Measurements from ENCODE around the gene IBA57. TPM values are rescaled to one million over a fixed set of nuclear protein-coding genes. Genes with fewer than 3 reads are reported as not detected.

Gene IBA57
- total and polyA plus RNA-seq, 4 donors, result 0.95 to 11.1 (median 4.8) TPM

DNA sequence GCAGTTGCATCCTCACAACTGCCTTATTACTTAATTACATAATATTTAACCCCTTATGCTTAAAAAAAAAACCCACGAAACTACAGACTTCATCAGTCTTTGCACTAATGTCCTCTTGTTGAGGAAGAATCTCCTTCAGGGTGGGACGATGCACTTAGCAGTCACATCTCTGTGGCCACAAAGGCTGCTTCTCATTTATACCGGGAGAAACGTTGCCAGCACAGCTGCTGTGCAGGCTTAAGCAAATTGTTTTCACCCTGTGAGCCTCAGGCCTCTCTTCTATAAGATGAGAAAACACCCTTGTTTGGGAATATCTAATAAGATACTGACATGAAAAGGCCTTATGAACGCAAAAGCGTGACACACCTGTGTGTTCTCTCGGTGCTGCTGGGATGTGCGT is 39.4 kb downstream of the IBA57 start:
- intact Hi-C loops (cut with DNase I), result no loop called here
- no peaks in the 10 kb centered on the region for H3K36me3 ChIP-seq (ENCODE audit: control insufficient read depth in 1 of 2, insufficient read depth in 2 of 2, low read length in 1 of 2)
- H3K9me3 ChIP-seq (ENCODE audit: control insufficient read depth, low read length), result no peaks in the 10 kb centered on the region
- H3K27me3 ChIP-seq (ENCODE audit: control insufficient read depth in 1 of 2, insufficient read depth in 2 of 2, low read length in 1 of 2), result no peaks in the 10 kb centered on the region
- H3K27ac ChIP-seq (ENCODE audit: low read depth in 1 of 2, low read length in 2 of 2), result no peak overlapping the region
- DNase-seq, result no peak
- no peak for ATAC-seq (ENCODE audit: low FRiP score)
- no peak overlapping the region for H3K4me3 ChIP-seq (ENCODE audit: low read length in 2 of 2)
- 71 to 78% methylated on average over 8 of the region's 8 CpGs for WGBS, 2 donors
- H3K4me1 ChIP-seq (ENCODE audit: control insufficient read depth in 1 of 2, insufficient read depth in 2 of 2, low read length in 2 of 2), result no peaks in the 10 kb centered on the region

DNA sequence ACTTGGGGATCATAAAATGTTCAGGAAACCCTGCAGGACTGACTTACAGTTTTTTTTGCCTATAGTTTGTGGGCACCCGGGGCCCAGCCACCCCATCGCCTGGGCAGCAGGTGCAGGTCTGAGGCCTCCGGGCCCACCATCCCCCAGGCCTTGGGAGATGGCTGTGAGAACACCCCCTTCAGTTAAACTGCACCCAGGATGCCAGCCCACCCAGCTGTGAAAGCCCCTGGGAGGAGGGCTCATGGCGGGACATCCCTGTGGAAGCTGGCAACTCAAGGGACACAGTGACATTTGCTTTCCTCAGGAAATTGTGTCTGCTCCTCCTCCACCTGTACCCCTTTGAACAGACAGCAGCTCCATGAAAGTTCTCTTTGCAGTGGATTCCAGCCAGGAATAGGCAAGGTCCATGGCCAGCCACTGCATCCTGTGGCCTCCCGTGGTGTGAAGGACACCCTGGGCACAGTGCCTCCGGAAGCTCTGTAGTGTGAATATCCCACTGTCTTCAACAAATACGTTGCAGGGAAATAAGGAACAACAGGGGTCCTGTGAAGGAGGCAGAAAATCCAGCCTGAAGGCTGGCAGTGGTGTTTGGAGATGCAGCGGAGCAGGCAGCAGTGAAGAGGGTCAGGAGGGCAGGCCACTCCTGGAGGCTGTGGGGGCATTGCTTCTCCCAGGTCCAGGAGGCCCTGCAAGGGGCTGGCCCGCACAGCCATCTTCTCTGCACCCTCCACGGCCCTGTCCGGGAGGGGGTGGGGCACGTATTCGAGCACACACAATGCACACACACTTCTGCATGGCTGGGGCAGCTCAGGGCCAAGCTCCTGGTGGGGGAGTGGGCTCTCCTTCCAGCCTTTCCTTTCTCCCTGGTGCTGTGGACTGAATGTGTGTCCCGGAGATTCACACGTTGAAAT is 40.2 kb downstream of the IBA57 start:
- peak in 1 of 2 donors; percentile 53 for DNase-seq
- intact Hi-C loops (cut with DNase I), result no loop called here
- no peak overlapping the region for H3K27ac ChIP-seq (ENCODE audit: low read depth in 1 of 2, low read length in 2 of 2)

DNA sequence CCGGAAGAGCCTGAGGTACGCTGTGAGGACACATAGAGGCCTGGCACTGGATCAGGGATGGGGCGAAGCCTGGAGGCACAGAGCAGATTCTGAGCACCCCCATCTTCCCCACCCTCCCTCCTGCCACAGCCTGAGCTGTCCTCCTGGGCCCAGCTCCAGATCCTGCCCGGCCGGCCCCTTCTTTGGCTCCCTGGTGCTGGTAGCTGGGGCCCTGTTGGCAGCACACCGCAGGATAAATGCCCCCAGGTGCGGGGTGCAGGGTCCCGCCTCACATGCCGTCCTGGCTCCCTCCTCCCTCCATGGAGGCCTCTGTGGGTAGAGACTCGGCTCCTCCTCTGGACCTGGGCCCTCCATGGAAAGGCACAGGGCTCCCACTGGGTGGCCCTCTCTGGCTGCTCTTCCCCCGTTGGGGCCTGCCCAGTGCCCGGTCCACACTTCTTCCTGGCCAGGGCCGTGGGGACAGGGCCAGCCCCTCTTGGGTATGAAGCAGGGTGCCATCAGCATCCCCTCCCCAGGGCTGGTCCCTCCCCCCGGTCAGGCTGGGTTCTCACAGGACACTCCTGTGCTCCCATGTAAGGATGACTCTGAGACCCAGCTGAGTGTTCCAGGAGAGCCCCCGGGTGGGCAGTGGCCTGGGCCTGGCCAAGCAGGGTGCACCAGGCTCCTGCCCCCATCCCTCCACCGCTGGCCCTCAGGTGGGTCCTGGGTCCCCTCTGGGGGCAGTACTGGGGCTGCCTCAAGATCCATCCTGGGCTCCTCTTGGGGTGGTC is 41.2 kb downstream of the IBA57 start:
- DNase-seq (peak in 1 of 2 donors; percentile 74), ATAC-seq (ENCODE audit: low FRiP score) (peak; percentile 30)
- H3K4me3 ChIP-seq (ENCODE audit: low read length in 2 of 2), result no peak overlapping the region
- H3K4me1 ChIP-seq (ENCODE audit: control insufficient read depth in 1 of 2, insufficient read depth in 2 of 2, low read length in 2 of 2), result no peaks in the 10 kb centered on the region
- no peaks in the 10 kb centered on the region for H3K9me3 ChIP-seq (ENCODE audit: control insufficient read depth, low read length)
- H3K36me3 ChIP-seq (ENCODE audit: control insufficient read depth in 1 of 2, insufficient read depth in 2 of 2, low read length in 1 of 2), result no peaks in the 10 kb centered on the region
- no peaks in the 10 kb centered on the region for H3K27me3 ChIP-seq (ENCODE audit: control insufficient read depth in 1 of 2, insufficient read depth in 2 of 2, low read length in 1 of 2)
- no peak overlapping the region for H3K27ac ChIP-seq (ENCODE audit: low read depth in 1 of 2, low read length in 2 of 2)
- intact Hi-C loops (cut with DNase I), result no loop called here
- WGBS, 2 donors, result 54 to 63% methylated on average over 14 to 16 of the region's 16 CpGs

More for the DNA sequence above, 40.2 kb downstream of the IBA57 start:
- WGBS, 2 donors, result 49 to 62% methylated on average over 15 of the region's 15 CpGs
- H3K4me3 ChIP-seq (ENCODE audit: low read length in 2 of 2), result no peak overlapping the region
- no peaks in the 10 kb centered on the region for H3K4me1 ChIP-seq (ENCODE audit: control insufficient read depth in 1 of 2, insufficient read depth in 2 of 2, low read length in 2 of 2)
- ATAC-seq (ENCODE audit: low FRiP score), result no peak
- H3K27me3 ChIP-seq (ENCODE audit: control insufficient read depth in 1 of 2, insufficient read depth in 2 of 2, low read length in 1 of 2), result no peaks in the 10 kb centered on the region
- H3K9me3 ChIP-seq (ENCODE audit: control insufficient read depth, low read length), result no peaks in the 10 kb centered on the region
- no peaks in the 10 kb centered on the region for H3K36me3 ChIP-seq (ENCODE audit: control insufficient read depth in 1 of 2, insufficient read depth in 2 of 2, low read length in 1 of 2)

DNA sequence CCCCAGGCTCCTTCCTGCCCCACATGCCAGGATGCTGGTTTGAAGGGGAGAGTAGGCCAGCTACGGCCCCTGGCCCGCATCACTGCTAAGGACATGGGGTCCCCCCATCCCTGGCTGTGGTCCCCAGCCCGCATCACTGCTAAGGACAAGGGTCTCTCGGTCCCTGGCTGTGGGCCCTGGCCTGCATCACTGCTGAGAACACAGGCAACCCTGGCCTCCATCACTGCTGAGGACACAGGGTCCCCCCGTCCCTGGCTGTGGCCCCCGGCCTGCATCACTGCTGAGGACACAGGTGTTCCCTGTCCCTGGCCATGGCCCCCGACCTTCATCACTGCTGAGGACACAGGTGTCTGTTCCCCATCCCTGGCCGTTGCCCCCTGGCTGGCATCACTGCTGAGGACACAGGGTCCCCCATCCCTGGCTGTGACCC is 41.8 kb downstream of the IBA57 start:
- no peaks in the 10 kb centered on the region for H3K27me3 ChIP-seq (ENCODE audit: control insufficient read depth in 1 of 2, insufficient read depth in 2 of 2, low read length in 1 of 2)
- no peaks in the 10 kb centered on the region for H3K36me3 ChIP-seq (ENCODE audit: control insufficient read depth in 1 of 2, insufficient read depth in 2 of 2, low read length in 1 of 2)
- H3K9me3 ChIP-seq (ENCODE audit: control insufficient read depth, low read length), result no peaks in the 10 kb centered on the region
- ATAC-seq (ENCODE audit: low FRiP score), result no peak
- intact Hi-C loops (cut with DNase I), result no loop called here
- H3K27ac ChIP-seq (ENCODE audit: low read depth in 1 of 2, low read length in 2 of 2), result no peak overlapping the region
- no peaks in the 10 kb centered on the region for H3K4me1 ChIP-seq (ENCODE audit: control insufficient read depth in 1 of 2, insufficient read depth in 2 of 2, low read length in 2 of 2)
- 85 to 89% methylated on average over 8 of the region's 8 CpGs for WGBS, 2 donors
- no peak overlapping the region for H3K4me3 ChIP-seq (ENCODE audit: low read length in 2 of 2)
- DNase-seq, result peak in 1 of 2 donors; percentile 72

DNA sequence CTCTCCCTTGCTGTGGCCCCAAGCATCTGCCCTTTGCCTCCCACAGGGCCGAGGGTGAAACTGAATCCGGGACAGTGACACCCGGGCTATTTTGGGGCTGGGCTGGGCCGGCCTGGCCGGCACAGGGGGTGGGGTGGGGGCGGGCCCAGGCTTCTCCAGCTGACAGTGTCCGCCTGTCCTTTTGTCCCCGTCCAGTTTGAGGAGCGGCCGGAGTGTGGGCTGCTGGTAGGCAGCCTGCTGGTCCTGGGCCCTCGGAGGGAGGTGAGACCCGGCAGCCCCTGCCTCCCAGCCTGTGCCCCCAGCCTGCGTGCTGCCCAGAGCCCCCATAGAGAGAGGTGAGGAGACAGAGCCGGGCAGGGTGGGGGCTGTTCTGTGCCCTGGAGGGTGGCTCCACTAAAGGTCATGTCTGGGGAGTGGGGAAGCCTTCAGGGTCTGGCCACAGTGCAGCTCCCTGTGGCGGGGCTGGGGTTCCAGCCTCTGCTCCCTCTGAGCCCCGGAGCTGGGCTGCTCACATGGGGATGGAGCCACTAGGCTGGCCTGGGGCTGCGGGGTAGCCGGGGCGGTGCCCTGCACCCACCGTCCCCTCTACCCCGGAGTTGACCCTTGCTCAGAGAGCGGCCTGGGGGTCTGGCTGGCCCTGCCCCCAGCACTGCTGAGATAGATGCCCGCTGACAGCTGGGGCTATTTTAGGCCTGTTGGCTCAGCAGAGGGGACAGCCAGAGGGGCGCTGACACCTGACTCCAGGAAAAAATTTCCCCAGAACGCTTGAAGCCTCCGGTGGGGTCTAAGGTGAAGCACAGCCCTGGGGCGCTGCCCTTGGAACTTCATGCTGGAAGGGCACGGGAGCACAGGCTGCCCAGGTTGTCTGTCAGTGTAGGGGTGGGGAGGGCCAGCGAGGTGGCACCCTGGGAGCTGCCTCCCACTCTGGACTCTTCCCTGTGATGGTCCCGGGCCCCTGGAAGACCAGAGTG is 42.5 kb downstream of the IBA57 start, which contains the start of gene OBSCN:
Gene OBSCN (plus strand): TSS at position 194 of the 971 bp plus-strand sequence. CDS start 3,740 bp downstream, outside the sequence.
- Histone ChIP-seq H3K27me3 (ENCODE audit: control insufficient read depth in 1 of 2, insufficient read depth in 2 of 2, low read length in 1 of 2) (no peaks in the 10 kb centered on the region), H3K27ac (ENCODE audit: low read depth in 1 of 2, low read length in 2 of 2) (no peak within 1 kb of the TSS), H3K4me1 (ENCODE audit: control insufficient read depth in 1 of 2, insufficient read depth in 2 of 2, low read length in 2 of 2) (no peaks in the 10 kb centered on the region), H3K36me3 (ENCODE audit: control insufficient read depth in 1 of 2, insufficient read depth in 2 of 2, low read length in 1 of 2) (no peaks in the 10 kb centered on the region), H3K4me3 (ENCODE audit: low read length in 2 of 2) (no peak within 1 kb of the TSS), H3K9me3 (ENCODE audit: control insufficient read depth, low read length) (no peaks in the 10 kb centered on the region)
- 37 to 43% methylated on average over 30 of the region's 30 CpGs for WGBS, 2 donors
- DNase-seq, result peak in 1 of 2 donors; percentile 72
- intact Hi-C loops (cut with DNase I), result no loop called here
- ATAC-seq (ENCODE audit: low FRiP score), result no peak

DNA sequence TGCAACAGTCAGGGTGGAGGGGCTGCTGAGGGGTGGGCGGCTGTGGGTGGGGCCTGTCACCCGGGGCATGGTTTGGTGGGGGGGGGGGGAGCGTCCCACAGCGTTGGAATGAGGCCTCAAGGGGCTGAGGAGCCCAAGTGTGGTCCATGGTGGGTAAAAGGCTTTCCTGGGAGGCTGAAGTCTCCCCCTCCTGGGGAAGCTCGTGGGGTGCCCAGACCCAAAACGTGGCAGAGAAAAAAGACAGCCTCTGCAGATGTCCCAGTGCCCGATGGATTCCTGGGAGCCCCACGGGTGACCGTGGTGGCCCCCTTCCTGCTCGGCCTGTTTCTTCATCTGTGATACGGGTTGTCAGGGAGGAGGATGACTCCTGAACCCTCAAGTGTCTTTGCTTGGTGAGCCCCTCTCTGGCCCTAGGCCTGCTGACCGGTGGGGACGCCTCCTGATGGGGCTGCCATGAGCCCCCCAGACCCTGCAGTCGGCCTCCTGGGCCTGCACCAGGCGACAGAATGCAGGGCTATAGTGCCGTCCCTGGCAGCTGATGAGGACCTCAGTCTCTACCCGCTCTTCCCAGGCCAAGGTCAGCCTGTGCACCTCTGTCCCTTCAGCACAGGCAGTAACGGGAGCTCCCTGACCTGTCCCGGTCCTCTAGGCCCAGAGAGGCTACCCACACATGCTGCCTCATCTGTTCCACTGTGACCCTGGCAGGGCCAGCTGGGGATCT is 43.4 kb downstream of the IBA57 start:
- intact Hi-C loops (cut with DNase I), result no loop called here
- H3K4me1 ChIP-seq (ENCODE audit: control insufficient read depth in 1 of 2, insufficient read depth in 2 of 2, low read length in 2 of 2), result no peaks in the 10 kb centered on the region
- H3K27ac ChIP-seq (ENCODE audit: low read depth in 1 of 2, low read length in 2 of 2), result no peak overlapping the region
- ATAC-seq (ENCODE audit: low FRiP score), result no peak
- WGBS, 2 donors, result 71 to 78% methylated on average over 17 to 19 of the region's 19 CpGs
- DNase-seq, result peak in 1 of 2 donors; percentile 58
- H3K27me3 ChIP-seq (ENCODE audit: control insufficient read depth in 1 of 2, insufficient read depth in 2 of 2, low read length in 1 of 2), result no peaks in the 10 kb centered on the region
- no peaks in the 10 kb centered on the region for H3K36me3 ChIP-seq (ENCODE audit: control insufficient read depth in 1 of 2, insufficient read depth in 2 of 2, low read length in 1 of 2)
- H3K4me3 ChIP-seq (ENCODE audit: low read length in 2 of 2), result no peak overlapping the region
- H3K9me3 ChIP-seq (ENCODE audit: control insufficient read depth, low read length), result no peaks in the 10 kb centered on the region

DNA sequence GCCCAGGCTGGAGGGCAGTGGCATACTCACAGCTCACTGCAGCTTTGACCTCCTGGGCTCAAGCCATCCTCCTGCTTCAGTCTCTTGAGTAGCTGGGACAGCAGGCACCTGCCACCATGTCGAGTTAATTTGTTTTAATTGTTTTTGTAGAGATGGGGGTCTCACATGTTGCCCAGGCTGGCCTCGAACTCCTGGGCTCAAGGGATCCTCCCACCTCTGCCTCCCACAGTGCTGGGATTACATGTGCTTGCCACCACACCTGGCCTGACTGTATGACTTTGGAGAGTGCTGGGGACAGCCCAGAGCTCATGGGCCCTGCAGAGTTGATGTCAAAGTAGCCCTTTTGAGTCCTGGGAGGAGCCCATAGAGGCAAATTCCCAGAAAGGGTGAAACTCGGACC is 44.1 kb downstream of the IBA57 start:
- intact Hi-C loops (cut with DNase I), result loop anchor here in 1 of 2 donors (5.0 kb wide), 1 partner anchor 77 kb away; no protein-coding TSS in a partner anchor
- H3K27me3 ChIP-seq (ENCODE audit: control insufficient read depth in 1 of 2, insufficient read depth in 2 of 2, low read length in 1 of 2), result no peaks in the 10 kb centered on the region
- H3K4me3 ChIP-seq (ENCODE audit: low read length in 2 of 2), result no peak overlapping the region
- DNase-seq, result no peak
- WGBS, 2 donors, result 89 to 96% methylated on average over 3 of the region's 3 CpGs
- H3K36me3 ChIP-seq (ENCODE audit: control insufficient read depth in 1 of 2, insufficient read depth in 2 of 2, low read length in 1 of 2), result no peaks in the 10 kb centered on the region
- H3K4me1 ChIP-seq (ENCODE audit: control insufficient read depth in 1 of 2, insufficient read depth in 2 of 2, low read length in 2 of 2), result no peaks in the 10 kb centered on the region
- no peaks in the 10 kb centered on the region for H3K9me3 ChIP-seq (ENCODE audit: control insufficient read depth, low read length)
- no peak overlapping the region for H3K27ac ChIP-seq (ENCODE audit: low read depth in 1 of 2, low read length in 2 of 2)
- ATAC-seq (ENCODE audit: low FRiP score), result no peak
